HCT116 (cell line): Measurements from ENCODE around the gene CASP7. TPM values are rescaled to one million over a fixed set of nuclear protein-coding genes. Genes with fewer than 3 reads are reported as not detected.

Experiments used
- ATAC-seq: fragments of 200-7000 bp; cut with Tn5 transposase; 2 replicates; pipeline ENCODE4 v1.9.1; 2020; ENCODE audit warnings: mild to moderate bottlenecking, moderate library complexity
- BruUV-seq: library from RNA; stranded (reverse); fragments of 400-500 nt; replicated peaks from 2 replicates; lab custom pipeline; 2021; lab: Mats Ljungman, UMichigan
- CTCF ChIA-PET: fragments of 300-600 bp; sonication (Branson Sonifier 250); formaldehyde crosslinking; loops from one replicate; lab custom pipeline; 2021; ENCODE audit warnings: antibody characterized with exemption; lab: Charles Lee
- POLR2A ChIA-PET: fragments of 300-600, 350-600 bp; sonication (Branson Sonifier 250); formaldehyde crosslinking; loops from one replicate; lab custom pipeline; 2021; ENCODE audit warnings: antibody characterized with exemption; lab: Charles Lee
- RAD21 ChIA-PET, 2 experiments: fragments of 300-600 bp; sonication (Branson Sonifier 250); formaldehyde crosslinking; loops; one replicate each; lab custom pipeline; 2023; ENCODE audit warnings: low total read pairs in 2 of 2; ENCODE audit not compliant: uncharacterized antibody in 2 of 2, unreplicated experiment in 2 of 2, low non-redundant PET in 1 of 2; lab: Charles Lee
- DNase-seq: peaks from one replicate; pipeline ENCODE4 v3.0.0-alpha.2; 2010; ENCODE audit warnings: low read depth, low spot score
- H2AFZ ChIP-seq: fragments of 200-600 bp; shearing (Covaris generic), sonication (generic); 2 replicates; pipeline ENCODE4 v1.6.1; 2017; ENCODE audit warnings: low read depth, mixed run types, mixed read lengths, antibody characterized with exemption, low read length; ENCODE audit not compliant: poor library complexity, severe bottlenecking
- H3K27ac ChIP-seq: 2 replicates; pipeline ENCODE4 v1.5.1; 2012; ENCODE audit warnings: low read depth, low read length
- H3K27me3 ChIP-seq: fragments of 200-600 bp; sonication (generic); 2 replicates; pipeline ENCODE4 v1.6.1; 2016; ENCODE audit warnings: mixed run types, low read length, mixed read lengths; ENCODE audit not compliant: insufficient read depth
- H3K36me3 ChIP-seq, 2 experiments: fragments of 200-500 bp in 1 of 2; fragments of 200-600 bp in 1 of 2; sonication (Bioruptor generic) in 1 of 2; sonication (generic) in 1 of 2; 2 replicates each; pipeline versions ENCODE4 v1.5.1 to v1.6.1; 2014 to 2016; ENCODE audit warnings: low read length in 2 of 2, inconsistent platforms in 1 of 2, mixed read lengths in 1 of 2, mixed run types in 1 of 2; ENCODE audit not compliant: insufficient read depth in 2 of 2, control insufficient read depth in 1 of 2
- H3K4me1 ChIP-seq, 2 experiments: fragments of 200-600 bp in 1 of 2; sonication (generic) in 1 of 2; 2 replicates each; pipeline versions ENCODE4 v1.5.1 to v1.6.1; 2012 to 2017; ENCODE audit warnings: low read length in 2 of 2, inconsistent platforms in 1 of 2, mild to moderate bottlenecking in 1 of 2, mixed read lengths in 1 of 2, mixed run types in 1 of 2, moderate library complexity in 1 of 2; ENCODE audit not compliant: insufficient read depth in 2 of 2, control insufficient read depth in 1 of 2
- H3K4me2 ChIP-seq: fragments of 200-600 bp; sonication (generic); 2 replicates; pipeline ENCODE4 v1.6.1; 2017; ENCODE audit warnings: mixed run types, low read length, mixed read lengths
- H3K4me3 ChIP-seq, 2 experiments: fragments of 200-600 bp in 1 of 2; sonication (generic) in 1 of 2; replicated peaks in 1 of 2; 2 replicates each; pipeline ENCODE4 v1.5.1; 2011 to 2016; ENCODE audit warnings: low read length in 2 of 2, control low read depth in 1 of 2, low read depth in 1 of 2, mild to moderate bottlenecking in 1 of 2, mixed read lengths in 1 of 2, mixed run types in 1 of 2
- H3K79me2 ChIP-seq: fragments of 200-600 bp; sonication (generic); 2 replicates; pipeline ENCODE4 v1.6.1; 2017; ENCODE audit warnings: mild to moderate bottlenecking, mixed run types, low read length, moderate library complexity, mixed read lengths; ENCODE audit not compliant: insufficient read depth
- H3K9ac ChIP-seq: fragments of 200-600 bp; sonication (generic); 2 replicates; pipeline ENCODE4 v1.6.1; 2016; ENCODE audit warnings: low read length, mixed read lengths
- H3K9me2 ChIP-seq: fragments of 200-600 bp; sonication (generic), shearing (Covaris generic); 2 replicates; pipeline ENCODE4 v1.6.1; 2017; ENCODE audit warnings: mixed run types, mild to moderate bottlenecking, moderate library complexity; ENCODE audit not compliant: insufficient read depth
- H3K9me3 ChIP-seq, 2 experiments: fragments of 200-500 bp in 1 of 2; fragments of 200-600 bp in 1 of 2; sonication (Bioruptor generic) in 1 of 2; sonication (generic) in 1 of 2; 2 replicates each; pipeline ENCODE4 v1.6.1; 2014 to 2017; ENCODE audit warnings: low read length in 2 of 2, mixed read lengths in 2 of 2, inconsistent platforms in 1 of 2, low read depth in 1 of 2, mild to moderate bottlenecking in 1 of 2, mixed run types in 1 of 2, moderate library complexity in 1 of 2; ENCODE audit not compliant: control insufficient read depth in 1 of 2, insufficient read depth in 1 of 2
- H4K20me1 ChIP-seq: fragments of 200-600 bp; sonication (generic), shearing (Covaris generic); 2 replicates; pipeline ENCODE4 v1.6.1; 2017; ENCODE audit warnings: mixed run types, mild to moderate bottlenecking, moderate library complexity; ENCODE audit not compliant: insufficient read depth
- CBX3 ChIP-seq: IDR thresholded peaks from 2 replicates; pipeline ENCODE4 v1.6.1; 2012; ENCODE audit warnings: low read depth
- FOSL1 ChIP-seq: IDR thresholded peaks from 2 replicates; pipeline ENCODE4 v1.6.1; 2012; ENCODE audit warnings: low read depth
- POLR2AphosphoS5 ChIP-seq: IDR thresholded peaks from 2 replicates; pipeline ENCODE4 v1.6.1; 2011; ENCODE audit warnings: mild to moderate bottlenecking, low read depth, low read length, moderate library complexity
- REST ChIP-seq: IDR thresholded peaks from 2 replicates; pipeline ENCODE4 v1.6.1; 2012; ENCODE audit warnings: low read depth
- SIN3A ChIP-seq: IDR thresholded peaks from 2 replicates; pipeline ENCODE4 v1.6.1; 2012; ENCODE audit warnings: low read depth
- SRF ChIP-seq: IDR thresholded peaks from 2 replicates; pipeline ENCODE4 v1.6.1; 2012; ENCODE audit warnings: low read depth
- TCF7L2 ChIP-seq: IDR thresholded peaks from 2 replicates; pipeline ENCODE4 v1.7.0; 2011; ENCODE audit warnings: borderline replicate concordance, inconsistent platforms; ENCODE audit not compliant: insufficient read depth, insufficient read length; ENCODE audit errors: extremely low read depth
- ZBTB33 ChIP-seq: IDR thresholded peaks from 2 replicates; pipeline ENCODE4 v1.6.1; 2011; ENCODE audit warnings: mild to moderate bottlenecking, low read length, moderate library complexity; ENCODE audit not compliant: insufficient replicate concordance; ENCODE audit errors: extremely low read depth
- intact Hi-C: fragments of 100-400 bp; cut with micrococcal nuclease; formaldehyde crosslinking; loops from 2 replicates; pipeline ENCODE4 v1.10.0; 2022
- total RNA-seq: library from RNA; stranded (reverse); gene quantifications from one replicate; pipeline ENCODE4 v1.2.1, GENCODE V29; 2021; ENCODE audit not compliant: unreplicated experiment

Gene CASP7
- total RNA-seq, 1 experiment from 2014 or later, result 30.5 TPM

GRCh38 chr10:113712755-113713639 is 33.3 kb downstream of the CASP7 start:
- no peaks in the 10 kb centered on the region for H3K4me1 ChIP-seq
- TF ChIP-seq FOSL1 (no peak), REST (no peak), SIN3A (no peak), CBX3 (no peak)
- TF ChIP-seq, all 23 proteins: peak for 0
- Histone ChIP-seq H2AFZ (no peak overlapping the region), H3K4me2 (no peak overlapping the region), H4K20me1 (no peaks in the 10 kb centered on the region), H3K9me3 (no peaks in the 10 kb centered on the region), H3K36me3 (no peaks in the 10 kb centered on the region; a peak in 1 of 4 replicates), H3K27me3 (no peaks in the 10 kb centered on the region), H3K4me3 (no peak overlapping the region), H3K9me2 (no peaks in the 10 kb centered on the region), H3K9ac (no peak overlapping the region), H3K27ac (no peak overlapping the region), H3K79me2 (no peaks in the 10 kb centered on the region; the same call in 1 of the 2 replicates)
- ChIA-PET CTCF (interaction anchor here (0.7 to 0.8 kb wide), 2 partner anchors 34 to 86 kb away, joined by 3 read pairs; partner anchors contain the start of gene CASP7), RAD21 (no interaction called here), POLR2A (no interaction called here)
- ATAC-seq, result no peak
- intact Hi-C loops, result no loop called here
- BruUV-seq, result no TSS peak
- no peak for DNase-seq

- H2AFZ ChIP-seq, result no peak overlapping the region
- no peak for ATAC-seq
- no peak overlapping the region for H3K4me3 ChIP-seq
- RAD21 ChIA-PET, result no interaction called here
- CTCF ChIA-PET, result no interaction called here
- H3K4me2 ChIP-seq, result no peak overlapping the region
- no peak overlapping the region for H3K9ac ChIP-seq
- DNase-seq, result no peak
- no peaks in the 10 kb centered on the region for H4K20me1 ChIP-seq
- H3K9me3 ChIP-seq, result no peaks in the 10 kb centered on the region
- H3K27ac ChIP-seq, result no peak overlapping the region
- POLR2A ChIA-PET, result no interaction called here
- TF ChIP-seq TCF7L2, result no peak
- TF ChIP-seq ZBTB33, result no peak
- no peak for TF ChIP-seq SIN3A
- no peak for TF ChIP-seq SRF
- no peak for TF ChIP-seq POLR2AphosphoS5
- no peaks in the 10 kb centered on the region for H3K9me2 ChIP-seq
- no peaks in the 10 kb centered on the region; the same call in 1 of the 2 replicates for H3K79me2 ChIP-seq
- no peaks in the 10 kb centered on the region for H3K27me3 ChIP-seq
- H3K36me3 ChIP-seq, result no peaks in the 10 kb centered on the region; a peak in 1 of 4 replicates
- intact Hi-C loops, result no loop called here
- BruUV-seq, result no TSS peak
- no peaks in the 10 kb centered on the region for H3K4me1 ChIP-seq
Observed at GRCh38 chr10:113713640-113713982, 33.9 kb downstream of the CASP7 start.
